Measurements from ENCODE around the gene CCDC57. TPM values are rescaled to one million over a fixed set of nuclear protein-coding genes. Genes with fewer than 3 reads are reported as not detected.

CCDC57 gene
- total and polyA plus RNA-seq, 2 experiments from 2014 or later: 10.6 to 15.3 TPM

GRCh38 chr17:82053130-82053529 is 159.5 kb downstream of the CCDC57 start:
- Histone ChIP-seq H3K4me3 (peak overlapping the region; percentile 98), H3K79me2 (ENCODE audit: insufficient read depth) (peaks cover 33% of the 10 kb centered on the region), H3K36me3 (ENCODE audit: low read depth) (no peaks in the 10 kb centered on the region), H3K27me3 (replicated peaks; ENCODE audit: insufficient read depth) (no peaks in the 10 kb centered on the region), H3F3A (ENCODE audit: insufficient read depth) (no peaks in the 10 kb centered on the region), H2AFZ (no peak overlapping the region), H3K4me1 (ENCODE audit: insufficient read depth) (peaks cover 6% of the 10 kb centered on the region), H3K27ac (no peak overlapping the region), H3K4me2 (ENCODE audit: unreplicated experiment) (peak overlapping the region; percentile 98), H3K9me2 (ENCODE audit: insufficient read depth) (no peaks in the 10 kb centered on the region), H3K9ac (peak overlapping the region; percentile 86), H4K20me1 (ENCODE audit: insufficient read depth) (no peaks in the 10 kb centered on the region), H3K9me3 (ENCODE audit: low read depth) (no peaks in the 10 kb centered on the region)
- no peak for DNase-seq
- TF ChIP-seq EZH2 (IDR thresholded peaks at IDR 0.05; ENCODE audit: insufficient read depth, poor library complexity, severe bottlenecking) (no peak), EZH2phosphoT487 (IDR thresholded peaks at IDR 0.05; ENCODE audit: insufficient read depth, low read depth) (no peak)
- WGBS, 2 experiments (ENCODE audit: low coverage in 1 of 2, low lambda C conversion rate in 2 of 2, missing lambda C conversion rate in 2 of 2): 76 to 82% methylated on average over 17 to 19 of the region's 19 CpGs
- in situ Hi-C loops (cut with MboI): no loop called here

GRCh38 chr17:82052638-82053059 is 160.0 kb downstream of the CCDC57 start:
- H3K27ac ChIP-seq: 0 out of 2 replicates have a peak overlapping the region, but pooled peaks have one; percentile 26
- peaks cover 33% of the 10 kb centered on the region for H3K79me2 ChIP-seq (ENCODE audit: insufficient read depth)
- no peaks in the 10 kb centered on the region for H4K20me1 ChIP-seq (ENCODE audit: insufficient read depth)
- peak overlapping the region; percentile 86 for H3K9ac ChIP-seq
- no peak for TF ChIP-seq EZH2phosphoT487 (IDR thresholded peaks at IDR 0.05; ENCODE audit: insufficient read depth, low read depth)
- no peak for TF ChIP-seq EZH2 (IDR thresholded peaks at IDR 0.05; ENCODE audit: insufficient read depth, poor library complexity, severe bottlenecking)
- H3K36me3 ChIP-seq (ENCODE audit: low read depth): no peaks in the 10 kb centered on the region
- peaks cover 6% of the 10 kb centered on the region for H3K4me1 ChIP-seq (ENCODE audit: insufficient read depth)
- in situ Hi-C loops (cut with MboI): no loop called here
- no peaks in the 10 kb centered on the region for H3K27me3 ChIP-seq (replicated peaks; ENCODE audit: insufficient read depth)
- peak overlapping the region; percentile 98 for H3K4me3 ChIP-seq
- H3K9me2 ChIP-seq (ENCODE audit: insufficient read depth): no peaks in the 10 kb centered on the region
- no peaks in the 10 kb centered on the region for H3F3A ChIP-seq (ENCODE audit: insufficient read depth)
- WGBS, 2 experiments (ENCODE audit: low coverage in 1 of 2, low lambda C conversion rate in 2 of 2, missing lambda C conversion rate in 2 of 2): 17 to 27% methylated on average over 10 to 19 of the region's 19 CpGs
- peak overlapping the region; percentile 98 for H3K4me2 ChIP-seq (ENCODE audit: unreplicated experiment)
- peak; percentile 55 for DNase-seq
- no peaks in the 10 kb centered on the region for H3K9me3 ChIP-seq (ENCODE audit: low read depth)
- no peak overlapping the region for H2AFZ ChIP-seq

- in situ Hi-C loops (cut with MboI): no loop called here
- H4K20me1 ChIP-seq (ENCODE audit: insufficient read depth): no peaks in the 10 kb centered on the region
- peak within 1 kb of the TSS; percentile 26; the same call in 1 of the 2 replicates for H3K27ac ChIP-seq
- H3K4me1 ChIP-seq (ENCODE audit: insufficient read depth): peaks cover 6% of the 10 kb centered on the region
- no peaks in the 10 kb centered on the region for H3K9me3 ChIP-seq (ENCODE audit: low read depth)
- H3K9me2 ChIP-seq (ENCODE audit: insufficient read depth): no peaks in the 10 kb centered on the region
- peak; percentile 85 for DNase-seq
- H3F3A ChIP-seq (ENCODE audit: insufficient read depth): no peaks in the 10 kb centered on the region
- H3K9ac ChIP-seq: peak within 1 kb of the TSS; percentile 86
- no peaks in the 10 kb centered on the region for H3K36me3 ChIP-seq (ENCODE audit: low read depth)
- whole genome bisulfite sequencing, 2 experiments (ENCODE audit: low coverage in 1 of 2, low lambda C conversion rate in 2 of 2, missing lambda C conversion rate in 2 of 2): 1 to 3% methylated on average over 22 to 80 of the region's 94 CpGs
- no peaks in the 10 kb centered on the region for H3K27me3 ChIP-seq (replicated peaks; ENCODE audit: insufficient read depth)
- TF ChIP-seq EZH2 (IDR thresholded peaks at IDR 0.05; ENCODE audit: insufficient read depth, poor library complexity, severe bottlenecking) (no peak), EZH2phosphoT487 (IDR thresholded peaks at IDR 0.05; ENCODE audit: insufficient read depth, low read depth) (no peak)
- H2AFZ ChIP-seq: peak within 1 kb of the TSS; percentile 51
- H3K79me2 ChIP-seq (ENCODE audit: insufficient read depth): peaks cover 33% of the 10 kb centered on the region
- H3K4me3 ChIP-seq: peak within 1 kb of the TSS; percentile 98
- H3K4me2 ChIP-seq (ENCODE audit: unreplicated experiment): peak within 1 kb of the TSS; percentile 98
These were observed 160.6 kb downstream of the CCDC57 start, which contains the start of the genes GPS1 and RFNG for GRCh38 chr17:82051776-82052637. GPS1 (plus strand) TSS chr17:82051898; CDS start chr17:82051932, 34 bp downstream. RFNG (minus strand) TSS chr17:82051811; CDS start chr17:82051766, 45 bp downstream.

Small RNA genes lying within 50 kb of the gene (microRNA-seq; reads per million reads assigned to microRNA genes)
- not detected for gene MIR6787 (ENCODE audit: borderline number of aligned reads)

Other genes starting within 250 kb of the CCDC57 start
- gene ASPSCR1, start 235.2 kb downstream of the CCDC57 start, total RNA-seq (2014; rRNA removed; shearing (Covaris generic)): 23.4 and 23.5 TPM in 2 replicates
- gene ASPSCR1, start 235.2 kb downstream of the CCDC57 start, polyA plus RNA-seq (2016; fragmentation: Nextera tagmentation; extraction: Ambion mirVana): 20.6 and 22.6 TPM in 2 replicates
- 43.9 and 68.8 TPM in 2 replicates for gene CENPX, start 190.0 kb downstream of the CCDC57 start, total RNA-seq (2014; rRNA removed; shearing (Covaris generic))
- 65.2 and 68.6 TPM in 2 replicates for gene CENPX, start 190.0 kb downstream of the CCDC57 start, polyA plus RNA-seq (2016; fragmentation: Nextera tagmentation; extraction: Ambion mirVana)
- 14.8 and 15.3 TPM in 2 replicates for gene LRRC45, start 189.5 kb downstream of the CCDC57 start, total RNA-seq (2014; rRNA removed; shearing (Covaris generic))
- 4.4 and 4.5 TPM in 2 replicates for gene LRRC45, start 189.5 kb downstream of the CCDC57 start, polyA plus RNA-seq (2016; fragmentation: Nextera tagmentation; extraction: Ambion mirVana)
- 5.4 and 7.9 TPM in 2 replicates for gene RAC3, start 181.2 kb downstream of the CCDC57 start, total RNA-seq (2014; rRNA removed; shearing (Covaris generic))
- gene RAC3, start 181.2 kb downstream of the CCDC57 start, polyA plus RNA-seq (2016; fragmentation: Nextera tagmentation; extraction: Ambion mirVana): 1.3 and 1.8 TPM in 2 replicates
- gene DCXR, start 175.1 kb downstream of the CCDC57 start, total RNA-seq (2014; rRNA removed; shearing (Covaris generic)): 75.8 and 83.5 TPM in 2 replicates
- gene DCXR, start 175.1 kb downstream of the CCDC57 start, polyA plus RNA-seq (2016; fragmentation: Nextera tagmentation; extraction: Ambion mirVana): 69.9 and 70.2 TPM in 2 replicates
- 59.8 and 61.2 TPM in 2 replicates for gene RFNG, start 161.0 kb downstream of the CCDC57 start, total RNA-seq (2014; rRNA removed; shearing (Covaris generic))
- gene RFNG, start 161.0 kb downstream of the CCDC57 start, polyA plus RNA-seq (2016; fragmentation: Nextera tagmentation; extraction: Ambion mirVana): 10.6 and 11.8 TPM in 2 replicates
- 130 and 138 TPM in 2 replicates for gene GPS1, start 160.9 kb downstream of the CCDC57 start, total RNA-seq (2014; rRNA removed; shearing (Covaris generic))
- 101 and 104 TPM in 2 replicates for gene GPS1, start 160.9 kb downstream of the CCDC57 start, polyA plus RNA-seq (2016; fragmentation: Nextera tagmentation; extraction: Ambion mirVana)
- 61.2 and 96.4 TPM in 2 replicates for gene DUS1L, start 147.0 kb downstream of the CCDC57 start, total RNA-seq (2014; rRNA removed; shearing (Covaris generic))
- gene DUS1L, start 147.0 kb downstream of the CCDC57 start, polyA plus RNA-seq (2016; fragmentation: Nextera tagmentation; extraction: Ambion mirVana): 13.3 and 27.7 TPM in 2 replicates
- gene FASN, start 114.6 kb downstream of the CCDC57 start, total RNA-seq (2014; rRNA removed; shearing (Covaris generic)): 33.8 and 38.2 TPM in 2 replicates
- 12.7 and 16.3 TPM in 2 replicates for gene FASN, start 114.6 kb downstream of the CCDC57 start, polyA plus RNA-seq (2016; fragmentation: Nextera tagmentation; extraction: Ambion mirVana)
- gene SLC16A3, start 16.2 kb upstream of the CCDC57 start, total RNA-seq (2014; rRNA removed; shearing (Covaris generic)): 550 and 595 TPM in 2 replicates
- 95.5 and 97.7 TPM in 2 replicates for gene SLC16A3, start 16.2 kb upstream of the CCDC57 start, polyA plus RNA-seq (2016; fragmentation: Nextera tagmentation; extraction: Ambion mirVana)
- 24.5 and 35.1 TPM in 2 replicates for gene CSNK1D, start 60.9 kb upstream of the CCDC57 start, total RNA-seq (2014; rRNA removed; shearing (Covaris generic))
- 102 and 114 TPM in 2 replicates for gene CSNK1D, start 60.9 kb upstream of the CCDC57 start, polyA plus RNA-seq (2016; fragmentation: Nextera tagmentation; extraction: Ambion mirVana)
- gene CD7, start 104.8 kb upstream of the CCDC57 start, total RNA-seq (2014; rRNA removed; shearing (Covaris generic)): 0.22 TPM in 1 of 2 replicates, not detected in the other
- 0.23 TPM in 1 of 2 replicates, not detected in the other for gene CD7, start 104.8 kb upstream of the CCDC57 start, polyA plus RNA-seq (2016; fragmentation: Nextera tagmentation; extraction: Ambion mirVana)
- 1.4 and 3.0 TPM in 2 replicates for gene SECTM1, start 120.9 kb upstream of the CCDC57 start, total RNA-seq (2014; rRNA removed; shearing (Covaris generic))
- gene SECTM1, start 120.9 kb upstream of the CCDC57 start, polyA plus RNA-seq (2016; fragmentation: Nextera tagmentation; extraction: Ambion mirVana): 1.4 TPM in 2 replicates
- gene TEX19, start 146.4 kb upstream of the CCDC57 start, total RNA-seq (2014; rRNA removed; shearing (Covaris generic)): not detected in 2 replicates
- gene TEX19, start 146.4 kb upstream of the CCDC57 start, polyA plus RNA-seq (2016; fragmentation: Nextera tagmentation; extraction: Ambion mirVana): not detected in 2 replicates
- gene UTS2R, start 158.9 kb upstream of the CCDC57 start, total RNA-seq (2014; rRNA removed; shearing (Covaris generic)): not detected in 2 replicates
- not detected in 2 replicates for gene UTS2R, start 158.9 kb upstream of the CCDC57 start, polyA plus RNA-seq (2016; fragmentation: Nextera tagmentation; extraction: Ambion mirVana)
- 5.9 and 9.7 TPM in 2 replicates for gene HEXD, start 205.5 kb upstream of the CCDC57 start, total RNA-seq (2014; rRNA removed; shearing (Covaris generic))
- gene HEXD, start 205.5 kb upstream of the CCDC57 start, polyA plus RNA-seq (2016; fragmentation: Nextera tagmentation; extraction: Ambion mirVana): 4.1 and 5.7 TPM in 2 replicates
- gene OGFOD3, start 205.7 kb upstream of the CCDC57 start, total RNA-seq (2014; rRNA removed; shearing (Covaris generic)): 34.1 and 44.7 TPM in 2 replicates
- 38.1 and 43.6 TPM in 2 replicates for gene OGFOD3, start 205.7 kb upstream of the CCDC57 start, polyA plus RNA-seq (2016; fragmentation: Nextera tagmentation; extraction: Ambion mirVana)
- 66.5 and 93.6 TPM in 2 replicates for gene CYBC1, start 237.9 kb upstream of the CCDC57 start, total RNA-seq (2014; rRNA removed; shearing (Covaris generic))
- 54.0 and 58.3 TPM in 2 replicates for gene CYBC1, start 237.9 kb upstream of the CCDC57 start, polyA plus RNA-seq (2016; fragmentation: Nextera tagmentation; extraction: Ambion mirVana)
- gene NARF, start 245.9 kb upstream of the CCDC57 start, total RNA-seq (2014; rRNA removed; shearing (Covaris generic)): 55.2 and 69.0 TPM in 2 replicates
- 67.2 and 70.2 TPM in 2 replicates for gene NARF, start 245.9 kb upstream of the CCDC57 start, polyA plus RNA-seq (2016; fragmentation: Nextera tagmentation; extraction: Ambion mirVana)